Measurements from ENCODE around the gene FGFBP1. TPM values are rescaled to one million over a fixed set of nuclear protein-coding genes. Genes with fewer than 3 reads are reported as not detected.

Gene FGFBP1
- polyA plus RNA-seq, 1 experiment, result not detected

DNA sequence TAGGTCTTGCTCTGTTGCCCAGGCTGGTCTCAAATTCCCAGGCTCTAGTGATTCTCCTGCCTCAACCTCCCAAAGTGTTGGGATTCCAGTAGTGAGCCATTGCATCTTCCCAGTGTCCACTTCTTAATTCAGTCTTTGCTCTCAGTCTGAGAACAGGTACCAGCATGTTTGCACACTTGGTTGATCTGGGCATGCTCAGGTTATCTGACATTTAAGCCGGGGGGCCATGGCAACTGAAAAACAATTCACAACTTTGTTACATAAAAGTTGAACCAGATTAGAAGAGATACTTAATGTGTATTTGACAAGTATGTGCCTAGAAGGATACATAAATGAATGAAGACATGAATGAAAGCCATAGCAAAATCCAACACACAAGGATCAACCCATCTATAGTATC, 39.0 kb downstream of the FGFBP1 start:
- TF ChIP-seq CTCF (IDR thresholded peaks at IDR 0.05; ENCODE audit: insufficient read depth, low read depth, low read length), result no peak
- no peak overlapping the region for H3K4me3 ChIP-seq (ENCODE audit: low read depth, low read length)
- ChIA-PET POLR2A (no interaction called here), CTCF (interaction anchor here (0.9 to 1.2 kb wide), 2 partner anchors 16 to 57 kb away, joined by 3 to 8 read pairs; no protein-coding TSS in a partner anchor)
- H3K27me3 ChIP-seq (ENCODE audit: control insufficient read depth, insufficient read depth, low read length), result peaks cover 24% of the 10 kb centered on the region
- no peak for DNase-seq (ENCODE audit: low read depth)
- H3K36me3 ChIP-seq (ENCODE audit: control insufficient read depth, insufficient read depth, low read length), result no peaks in the 10 kb centered on the region

DNA sequence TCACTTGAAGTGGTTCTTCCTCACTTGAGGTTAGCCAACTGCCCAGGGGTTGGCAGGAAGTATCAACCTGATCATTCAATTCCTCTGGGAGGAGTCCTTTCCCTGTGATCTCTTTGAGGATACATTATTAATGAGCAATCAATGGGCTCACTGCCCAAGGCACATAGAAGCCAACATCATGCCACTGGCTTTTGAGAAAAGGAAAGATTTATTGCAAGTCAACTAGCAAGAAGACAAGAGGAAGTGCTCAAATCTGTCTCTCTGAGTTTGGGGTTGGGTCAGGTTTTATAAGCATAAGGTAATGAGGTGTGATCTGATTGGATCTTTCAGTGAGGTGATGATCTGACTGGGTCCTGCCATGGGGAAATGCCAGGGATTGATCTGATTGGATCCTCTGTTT, 39.6 kb downstream of the FGFBP1 start:
- H3K27me3 ChIP-seq (ENCODE audit: control insufficient read depth, insufficient read depth, low read length), result peaks cover 23% of the 10 kb centered on the region
- TF ChIP-seq CTCF (IDR thresholded peaks at IDR 0.05; ENCODE audit: insufficient read depth, low read depth, low read length), result no peak
- H3K4me3 ChIP-seq (ENCODE audit: low read depth, low read length), result no peak overlapping the region
- DNase-seq (ENCODE audit: low read depth), result no peak
- ChIA-PET CTCF (interaction anchor here (0.8 to 1.2 kb wide), 2 partner anchors 8 to 57 kb away, joined by 3 to 4 read pairs; no protein-coding TSS in a partner anchor), POLR2A (no interaction called here)
- no peaks in the 10 kb centered on the region for H3K36me3 ChIP-seq (ENCODE audit: control insufficient read depth, insufficient read depth, low read length)

DNA sequence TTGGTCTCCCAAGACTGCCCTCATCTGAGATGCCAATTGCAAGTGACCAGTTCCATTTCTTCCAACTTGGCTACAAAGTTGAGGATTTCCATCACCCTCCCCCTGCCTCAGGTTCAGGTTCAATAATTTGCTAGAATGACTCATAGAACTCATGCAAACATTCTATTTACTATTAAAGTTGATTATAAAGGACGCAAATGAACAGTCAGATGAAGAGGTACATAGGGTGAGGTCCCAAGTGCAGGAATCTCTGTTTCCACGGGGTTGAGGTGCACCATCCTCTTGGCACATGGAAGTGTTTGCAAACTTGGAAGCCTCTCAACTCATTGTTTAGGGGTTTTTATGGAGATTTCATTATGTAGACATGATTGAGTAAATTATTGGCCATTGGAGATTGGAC, 41.0 kb downstream of the FGFBP1 start:
- CTCF ChIA-PET, result interaction anchor here (1.0 to 1.2 kb wide), 2 partner anchors 10 to 59 kb away, joined by 3 to 4 read pairs; no protein-coding TSS in a partner anchor
- no peak for TF ChIP-seq CTCF (IDR thresholded peaks at IDR 0.05; ENCODE audit: insufficient read depth, low read depth, low read length)
- Histone ChIP-seq H3K36me3 (ENCODE audit: control insufficient read depth, insufficient read depth, low read length) (no peaks in the 10 kb centered on the region), H3K4me3 (ENCODE audit: low read depth, low read length) (no peak overlapping the region), H3K27me3 (ENCODE audit: control insufficient read depth, insufficient read depth, low read length) (peaks cover 16% of the 10 kb centered on the region)
- DNase-seq (ENCODE audit: low read depth), result no peak
- POLR2A ChIA-PET, result no interaction called here

DNA sequence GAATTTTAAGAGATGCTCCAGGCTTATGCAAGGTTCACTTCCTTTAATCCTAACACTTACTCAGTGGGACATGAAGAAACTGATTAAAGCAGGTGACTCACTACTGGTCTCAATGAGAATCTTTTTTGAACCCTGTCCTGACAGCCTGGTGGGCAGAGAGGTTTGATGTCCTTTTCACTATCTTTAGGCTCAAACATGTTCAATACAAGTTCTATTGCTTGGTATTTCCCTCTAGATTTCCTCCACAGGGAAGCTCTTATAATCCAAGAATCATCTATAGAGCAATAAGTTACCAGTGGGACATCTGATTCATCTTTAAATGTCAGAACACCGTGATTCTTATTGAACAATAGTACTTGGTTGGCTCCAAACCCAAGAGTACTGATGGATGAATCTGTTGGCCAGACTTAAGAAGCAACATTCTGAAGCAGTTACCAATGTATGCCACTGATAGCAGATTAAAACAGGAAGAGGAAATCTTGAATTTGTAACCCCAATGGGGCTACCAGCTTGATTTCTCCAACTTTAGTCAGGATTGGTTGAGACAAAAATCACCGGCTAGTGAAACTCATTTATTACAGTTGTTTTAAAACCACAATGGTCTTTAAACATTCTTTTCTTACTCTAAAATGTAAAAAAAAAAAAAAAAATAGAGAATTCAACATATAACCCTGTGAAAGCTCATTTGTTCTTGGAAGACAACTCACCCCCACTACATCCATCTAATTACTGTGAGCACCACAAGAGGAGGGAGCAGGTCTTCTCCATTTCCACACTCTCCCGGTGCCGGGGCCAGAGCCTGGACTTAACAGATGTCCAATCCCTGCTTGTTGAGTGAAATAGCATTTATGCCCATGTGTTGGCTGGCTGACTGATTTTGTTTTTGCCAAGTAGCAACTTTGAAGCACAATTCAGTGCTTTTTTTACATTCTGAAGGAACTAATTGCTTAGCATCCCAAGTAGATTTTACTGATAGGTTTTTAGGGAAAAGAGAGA, 43.3 kb downstream of the FGFBP1 start:
- DNase-seq (ENCODE audit: low read depth), result no peak
- no peak for TF ChIP-seq CTCF (IDR thresholded peaks at IDR 0.05; ENCODE audit: insufficient read depth, low read depth, low read length)
- CTCF ChIA-PET, result interaction anchor here (1.2 to 3.2 kb wide), 2 partner anchors 12 to 61 kb away, joined by 8 to 17 read pairs; no protein-coding TSS in a partner anchor
- Histone ChIP-seq H3K36me3 (ENCODE audit: control insufficient read depth, insufficient read depth, low read length) (no peaks in the 10 kb centered on the region), H3K27me3 (ENCODE audit: control insufficient read depth, insufficient read depth, low read length) (peaks cover 15% of the 10 kb centered on the region), H3K4me3 (ENCODE audit: low read depth, low read length) (no peak overlapping the region)
- POLR2A ChIA-PET, result no interaction called here

- POLR2A ChIA-PET, result no interaction called here
- DNase-seq (ENCODE audit: low read depth), result no peak
- Histone ChIP-seq H3K4me3 (ENCODE audit: low read depth, low read length) (no peak overlapping the region), H3K36me3 (ENCODE audit: control insufficient read depth, insufficient read depth, low read length) (no peaks in the 10 kb centered on the region), H3K27me3 (ENCODE audit: control insufficient read depth, insufficient read depth, low read length) (peaks cover 15% of the 10 kb centered on the region)
- CTCF ChIA-PET, result interaction anchor here (1.2 to 3.2 kb wide), 2 partner anchors 11 to 62 kb away, joined by 8 to 17 read pairs; no protein-coding TSS in a partner anchor
- TF ChIP-seq CTCF (IDR thresholded peaks at IDR 0.05; ENCODE audit: insufficient read depth, low read depth, low read length), result no peak
These were observed 44.1 kb downstream of the FGFBP1 start for GRCh38 chr4:15894393-15894792.

Data from BJ (cell line).